Hematopoietic multipotent progenitor cell treated with erythropoietin and hydrocortisone succinate and interleukin-3 and kit ligand, for 8 days (in vitro differentiated cells): ENCODE results near the gene UBTD2.

Source experiments
- DNase-seq: peaks from one replicate; pipeline ENCODE4 v3.0.0-alpha.2; 2015

Gene UBTD2

DNA sequence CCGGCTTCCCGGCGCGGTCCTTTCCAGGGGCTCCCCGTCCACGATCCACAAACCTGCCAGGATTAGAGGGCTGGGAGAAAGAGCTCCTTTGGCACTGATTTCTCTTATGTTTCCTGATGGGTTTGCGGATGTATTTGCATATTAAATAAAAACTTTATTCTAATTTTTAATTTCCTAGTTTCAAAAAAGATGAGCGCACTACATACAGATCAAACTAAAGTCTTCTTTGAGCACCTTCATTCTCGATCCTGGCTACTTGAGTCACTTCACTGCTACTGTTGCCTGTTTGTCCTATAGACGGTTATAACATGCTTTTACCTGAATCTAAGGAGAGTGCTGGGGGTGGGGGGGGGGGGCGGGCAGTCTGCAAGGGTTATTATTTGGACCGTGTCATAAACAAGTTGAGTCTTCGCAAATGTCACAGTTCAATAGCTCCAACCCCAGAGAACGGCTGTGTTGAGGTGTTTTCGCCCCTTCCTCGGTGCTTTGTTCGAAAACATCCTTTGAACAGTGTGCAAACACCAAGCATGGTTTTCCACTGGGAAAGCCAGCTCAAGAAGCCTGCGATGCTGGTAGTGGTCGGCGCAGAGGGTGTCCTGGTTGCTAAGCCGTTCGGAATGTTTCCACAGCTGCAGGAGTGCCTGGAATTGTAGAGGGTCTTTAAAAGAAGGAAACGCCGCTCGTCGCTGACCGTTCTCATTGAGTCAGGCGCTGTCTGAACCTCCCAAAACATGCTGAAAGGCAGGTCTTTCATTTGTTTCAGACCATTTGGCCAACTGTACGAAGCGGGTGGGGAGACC lies 94.5 kb downstream of the UBTD2 start:
- DNase-seq = no peak

DNA sequence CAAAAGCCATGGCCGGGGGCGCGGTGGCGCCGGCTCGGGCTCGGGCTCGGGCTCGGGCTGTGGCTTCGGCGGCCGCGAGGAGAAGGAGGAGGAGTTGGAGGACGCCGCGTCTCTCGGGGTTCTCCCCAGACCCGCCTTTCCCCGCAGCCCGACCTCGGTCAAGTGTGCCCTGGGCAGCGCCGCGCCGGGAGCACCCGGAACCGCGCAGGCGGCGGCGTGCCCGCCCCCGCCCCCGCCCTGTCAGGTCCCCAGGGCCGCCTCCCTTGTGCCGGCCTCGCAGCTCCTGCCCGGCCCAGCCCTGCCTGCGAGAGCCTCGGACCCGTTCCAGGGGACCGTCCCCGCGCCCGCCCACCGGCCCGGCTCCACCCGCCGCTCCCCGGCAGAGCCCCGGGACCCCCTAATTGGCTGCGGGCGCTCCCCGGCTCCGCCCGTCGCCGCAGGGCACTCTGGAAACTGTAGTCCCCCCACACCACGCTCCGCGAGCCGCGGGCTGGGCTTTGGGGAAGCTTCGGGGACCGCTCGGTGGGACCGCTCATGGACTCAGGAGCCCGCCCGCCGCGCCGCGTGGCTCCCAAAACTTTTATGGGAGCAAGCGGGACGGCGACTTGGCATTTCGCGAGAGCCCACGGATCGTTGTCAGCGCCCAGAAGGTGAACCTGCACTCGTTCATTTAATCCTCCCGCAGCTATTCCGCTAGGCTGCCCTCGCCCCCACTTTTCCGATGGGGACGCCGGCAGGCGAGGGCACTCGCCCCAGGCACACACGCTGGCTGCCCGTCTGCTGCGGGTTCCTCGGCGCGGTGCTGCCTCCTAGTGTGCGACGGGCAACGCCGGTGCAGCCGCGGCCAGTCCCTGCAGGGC lies 95.3 kb downstream of the UBTD2 start, which contains the start of gene STK10:
Gene STK10 (minus strand): TSS at position 192 of the 860 bp plus-strand sequence. CDS start 182 bp downstream, at position 10.
- DNase-seq = peak; percentile 93

DNA sequence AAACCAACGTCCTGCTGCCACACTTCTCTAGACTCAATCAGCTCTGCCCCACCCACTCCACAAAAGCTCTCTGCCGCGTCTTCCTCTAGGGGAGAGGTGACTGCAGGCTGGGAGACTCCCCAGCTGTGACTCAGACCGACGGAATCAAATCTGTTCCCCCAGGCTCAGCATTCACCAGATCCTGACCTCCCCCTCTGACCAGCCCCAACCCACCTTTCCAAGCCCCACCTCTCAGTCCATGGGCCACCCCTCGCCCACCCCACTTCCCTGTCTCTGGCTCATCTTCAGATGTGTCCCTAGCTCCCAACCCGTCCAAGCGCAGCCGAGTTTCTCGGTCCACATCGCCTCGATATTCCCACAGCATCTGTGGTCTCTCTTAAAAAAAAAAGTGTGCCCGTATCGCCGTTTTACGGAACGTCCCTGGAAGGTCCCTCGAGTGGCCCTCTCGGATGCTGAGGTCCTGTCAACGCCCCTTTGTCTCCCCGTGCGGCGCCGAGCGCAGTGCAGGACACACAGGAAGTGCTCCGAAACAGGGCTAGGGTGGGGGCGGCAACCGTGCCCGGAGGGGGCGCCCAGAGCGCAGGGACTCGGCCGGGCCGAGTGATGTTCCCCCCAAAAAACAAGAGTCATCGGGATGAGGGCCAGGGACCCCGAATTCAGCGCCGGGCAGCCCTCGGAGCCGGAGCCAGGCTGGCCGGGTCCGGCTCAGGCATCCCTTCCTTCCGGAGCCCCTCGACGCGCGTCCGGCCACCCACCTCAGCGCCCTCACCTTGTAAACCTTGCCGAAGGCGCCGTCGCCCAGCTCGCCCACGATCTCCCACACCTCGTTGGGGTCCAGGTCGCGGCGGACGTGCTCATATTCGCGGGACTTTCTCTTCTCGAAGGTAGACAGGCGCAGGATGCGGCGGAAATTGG lies 96.2 kb downstream of the UBTD2 start:
- DNase-seq = peak; percentile 76

DNA sequence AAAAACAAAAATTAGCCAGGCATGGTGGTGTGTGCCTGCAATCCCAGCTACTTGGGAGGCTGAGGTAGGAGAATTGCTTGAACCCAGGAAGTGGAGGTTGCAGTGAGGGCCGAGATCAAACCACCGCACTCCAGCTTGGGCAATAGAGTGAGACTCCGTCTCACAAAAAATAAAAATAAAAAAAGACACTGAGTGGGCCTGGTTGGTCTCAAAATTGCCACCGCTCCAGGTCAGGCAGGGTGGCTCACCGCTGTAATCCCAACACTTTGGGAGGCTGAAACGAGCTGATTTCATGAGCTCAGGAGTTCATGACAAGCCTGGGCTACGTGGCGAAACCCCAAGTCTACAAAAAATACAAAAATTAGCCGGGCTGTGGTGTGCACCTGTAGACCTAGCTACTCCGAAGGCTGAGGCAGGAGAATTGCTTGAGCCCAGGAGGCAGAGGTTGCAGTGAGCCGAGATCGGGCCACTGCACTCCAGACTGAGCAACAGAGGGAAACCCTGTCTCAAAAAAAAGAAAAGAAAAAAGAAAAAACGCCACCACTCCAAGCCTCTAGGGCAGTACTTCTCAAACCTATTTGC lies 97.4 kb downstream of the UBTD2 start:
- DNase-seq = no peak

DNA sequence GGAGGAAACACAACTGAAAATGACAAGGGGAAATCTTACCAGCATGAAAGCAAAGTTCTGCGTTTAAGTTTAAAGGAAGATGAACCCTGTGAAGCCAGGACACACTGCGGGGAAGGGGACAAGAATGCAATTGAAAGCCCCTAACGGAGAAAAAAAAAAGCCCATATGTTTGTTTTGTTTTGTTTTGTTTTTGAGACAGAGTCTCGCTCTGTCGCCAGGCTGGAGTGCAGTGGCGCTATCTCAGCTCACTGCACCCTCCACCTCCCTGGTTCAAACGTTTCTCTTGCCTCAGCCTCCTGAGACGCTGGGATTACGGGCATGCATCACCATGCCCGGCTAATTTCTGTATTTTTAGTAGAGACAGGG lies 98.5 kb downstream of the UBTD2 start:
- DNase-seq = peak; percentile 14

DNA sequence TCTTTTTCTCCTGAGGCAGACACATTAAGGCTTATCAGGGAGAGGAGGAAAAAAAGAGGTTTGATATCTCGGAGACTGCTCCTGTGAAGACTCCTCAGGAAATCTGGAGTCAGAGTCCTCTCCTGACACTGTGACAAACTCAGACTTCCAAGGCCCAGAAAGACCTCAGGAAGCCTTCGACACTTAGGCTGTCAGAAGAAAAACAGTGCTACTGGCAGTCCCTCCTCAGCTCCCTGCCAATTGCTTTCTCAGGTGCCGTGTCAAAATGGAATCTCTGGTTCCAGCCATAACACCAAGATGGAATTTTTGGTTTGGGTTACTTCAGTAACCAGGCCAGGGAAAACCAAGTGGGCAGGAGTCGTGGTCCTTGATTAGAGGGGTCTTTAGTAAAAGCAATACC lies 99.7 kb downstream of the UBTD2 start:
- no peak for DNase-seq

DNA sequence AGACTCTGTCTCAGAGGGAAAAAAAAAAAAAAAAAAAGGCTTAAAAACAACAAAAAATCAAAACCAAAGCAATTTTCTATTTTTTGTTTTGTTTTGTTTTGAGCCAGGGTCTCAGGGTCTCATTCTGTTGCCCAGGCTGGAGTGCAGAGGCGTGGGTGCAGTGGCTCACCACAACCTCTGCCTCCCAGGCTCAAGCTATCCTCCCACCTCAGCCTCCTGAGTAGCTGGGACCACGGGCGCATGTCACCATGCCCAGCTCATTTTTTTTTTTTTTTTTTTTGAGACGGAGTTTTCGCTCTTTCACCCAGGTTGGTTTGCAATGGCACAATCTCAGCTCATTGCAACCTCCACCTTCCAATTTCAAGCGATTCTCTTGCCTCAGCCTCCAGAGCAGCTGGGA lies 101.3 kb downstream of the UBTD2 start:
- DNase-seq = no peak

DNA sequence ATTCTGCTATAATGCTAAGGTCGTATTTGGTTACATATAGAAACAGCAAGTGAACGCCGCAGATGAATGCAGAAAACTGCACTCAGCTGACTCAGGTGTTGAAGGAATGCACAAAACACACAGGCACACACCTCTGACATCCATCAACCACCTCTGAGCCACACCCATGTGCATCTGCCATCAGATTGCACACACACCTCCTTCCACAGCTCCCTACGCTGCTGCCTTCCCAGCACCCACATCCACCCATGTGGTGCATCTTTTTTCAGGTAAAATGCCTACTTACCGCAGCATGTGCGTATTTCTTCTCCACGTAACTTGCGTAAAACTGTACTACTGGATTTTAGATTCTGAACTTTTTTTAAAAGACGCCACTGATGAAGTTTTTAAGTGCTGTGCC lies 102.6 kb downstream of the UBTD2 start:
- DNase-seq = no peak

DNA sequence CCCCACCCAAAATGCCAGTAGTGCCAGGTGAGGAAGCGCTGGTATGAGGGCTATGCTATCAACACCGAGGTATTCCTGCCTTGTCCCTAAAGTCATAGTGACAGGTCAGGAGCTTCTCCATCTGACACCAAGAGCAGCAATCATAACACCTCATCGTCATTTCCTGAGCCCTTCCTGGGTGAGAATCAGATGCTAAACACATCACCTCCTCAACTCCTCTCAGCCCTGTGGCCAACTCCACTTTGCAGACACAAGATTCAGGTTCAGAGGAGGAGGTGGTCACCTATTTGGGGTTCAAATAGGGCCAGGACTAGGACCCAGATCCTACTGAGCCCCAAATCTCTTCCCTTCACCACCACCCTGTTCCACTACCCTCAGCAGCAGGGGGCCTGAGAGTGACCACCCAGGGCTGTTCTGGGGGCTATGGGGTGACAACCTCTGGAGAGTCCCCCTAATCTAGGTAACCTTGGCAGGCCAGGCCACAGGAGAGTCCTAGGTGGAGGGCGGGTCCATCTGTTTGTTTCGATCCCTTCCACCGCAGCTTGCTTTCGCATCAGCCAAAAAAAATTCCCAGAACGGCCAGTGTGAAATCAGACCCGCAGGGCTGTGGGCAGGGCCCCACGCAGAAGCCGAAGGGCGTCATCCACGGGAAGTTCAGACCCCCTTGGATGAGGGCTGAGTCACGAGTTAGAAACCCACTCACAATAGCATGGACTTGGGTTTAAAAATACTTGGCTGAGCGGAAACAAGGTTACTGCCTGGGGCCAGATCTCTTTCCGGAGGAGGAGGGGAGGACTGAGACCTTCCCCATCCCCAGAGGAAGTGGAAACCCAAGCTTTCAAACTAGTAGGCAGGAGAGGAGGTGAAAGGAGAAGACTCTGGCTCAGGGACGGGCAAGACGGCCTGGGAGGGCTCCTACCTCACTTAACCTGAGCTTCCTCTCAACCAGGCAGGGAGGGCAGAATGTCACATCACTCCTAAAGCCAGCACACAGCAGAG lies 104.3 kb downstream of the UBTD2 start:
- peak; percentile 24 for DNase-seq

DNA sequence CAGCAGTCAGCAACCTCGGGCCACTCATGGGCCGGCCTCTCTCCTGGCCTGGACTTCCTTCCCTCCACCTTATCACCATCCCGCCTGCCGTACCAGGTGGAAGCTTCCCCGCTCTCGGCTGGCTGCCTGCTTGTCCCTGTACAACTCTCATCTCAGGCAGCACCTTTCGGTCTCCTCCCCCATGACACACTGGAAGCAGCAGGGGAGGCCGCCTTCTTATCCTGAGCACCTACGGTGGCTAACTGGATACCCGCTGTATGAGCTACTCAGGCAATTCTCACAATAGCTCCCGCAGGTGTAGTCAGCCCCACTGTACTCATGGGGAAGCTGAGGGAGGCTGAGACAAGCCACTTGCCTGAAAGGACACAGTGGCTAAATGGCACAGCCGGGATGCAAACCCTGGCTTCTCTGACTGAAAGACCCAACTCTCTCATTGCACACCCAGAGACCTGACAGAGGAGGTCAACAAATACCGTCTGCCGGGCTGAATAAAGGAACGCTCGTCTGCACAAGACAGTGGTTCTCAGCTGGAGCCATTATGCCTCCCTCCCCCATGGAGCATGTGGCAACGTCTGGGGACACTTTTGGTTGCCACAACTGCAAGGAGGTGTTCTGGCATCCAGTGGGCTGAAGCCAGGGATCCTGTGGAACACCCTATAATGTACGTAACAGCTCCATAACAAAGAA lies 105.1 kb downstream of the UBTD2 start:
- peak; percentile 10 for DNase-seq

DNA sequence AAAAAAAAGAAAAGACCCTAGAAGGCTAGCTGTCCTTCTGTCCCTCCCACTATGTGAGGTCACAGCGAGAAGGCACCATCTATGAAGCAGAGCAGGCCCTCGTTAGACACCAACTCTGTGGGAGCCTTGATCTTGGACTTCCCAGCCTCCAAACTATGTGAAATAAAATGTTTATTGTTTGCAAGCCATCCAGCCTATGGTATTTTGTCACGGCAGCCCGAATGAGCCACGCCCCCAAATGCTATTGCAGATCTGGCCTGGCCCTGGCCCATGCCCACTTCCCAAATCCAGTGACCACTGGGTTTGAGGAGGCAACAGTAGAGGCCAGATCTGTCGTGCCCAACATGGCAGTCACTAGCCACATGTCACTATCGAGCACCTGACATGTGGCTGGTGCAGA lies 106.4 kb downstream of the UBTD2 start:
- no peak for DNase-seq

DNA sequence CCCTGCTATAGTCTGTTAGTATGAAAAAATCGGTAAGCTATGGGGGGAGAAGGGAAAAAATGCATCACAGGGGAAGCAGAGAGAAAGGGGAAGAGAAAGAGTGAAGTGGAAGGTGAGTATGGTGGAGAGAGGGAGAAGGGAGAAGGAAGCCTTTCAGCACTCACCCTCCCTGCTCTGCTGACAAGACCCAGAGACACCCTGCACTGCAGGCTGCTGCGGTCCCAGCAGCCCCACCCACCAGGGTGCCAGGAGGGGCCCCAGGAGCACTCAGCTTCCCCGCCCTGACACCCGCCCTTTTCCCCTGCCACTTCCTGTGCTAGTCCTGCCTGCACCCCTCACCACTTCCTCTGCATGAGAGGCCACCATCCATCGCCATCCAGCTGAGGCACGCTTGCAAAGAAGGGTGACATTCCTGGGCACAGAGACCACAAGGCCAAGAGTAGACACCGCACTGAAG lies 108.3 kb downstream of the UBTD2 start:
- DNase-seq = peak; percentile 90

DNA sequence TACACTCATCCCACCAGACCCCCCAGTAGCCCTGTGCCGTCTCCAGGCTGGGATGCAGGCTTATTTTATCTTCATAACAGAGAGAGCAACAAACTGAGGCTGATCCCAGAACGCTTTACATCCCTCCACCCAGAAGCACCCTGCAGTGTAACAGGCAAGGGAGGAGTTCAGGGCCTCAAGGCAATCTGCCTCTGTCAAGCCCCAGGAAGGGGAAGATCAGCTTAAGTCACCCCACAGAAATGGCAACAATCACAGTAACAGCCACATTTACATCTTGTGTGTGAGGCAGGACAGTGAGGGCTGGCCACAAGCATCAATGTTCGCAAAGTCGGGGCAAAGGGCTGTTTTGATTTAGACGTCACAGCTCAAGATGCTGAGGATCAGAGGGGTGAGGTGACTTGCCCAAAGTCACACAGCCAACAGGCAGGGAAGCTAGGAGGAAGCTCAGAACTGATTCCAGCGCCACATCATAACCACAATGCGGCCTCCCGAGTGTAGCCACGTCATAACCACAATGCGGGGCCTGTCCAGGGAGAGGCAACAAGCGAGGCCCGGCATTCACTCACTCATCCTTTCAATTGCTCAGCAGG lies 109.9 kb downstream of the UBTD2 start:
- peak; percentile 42 for DNase-seq

DNA sequence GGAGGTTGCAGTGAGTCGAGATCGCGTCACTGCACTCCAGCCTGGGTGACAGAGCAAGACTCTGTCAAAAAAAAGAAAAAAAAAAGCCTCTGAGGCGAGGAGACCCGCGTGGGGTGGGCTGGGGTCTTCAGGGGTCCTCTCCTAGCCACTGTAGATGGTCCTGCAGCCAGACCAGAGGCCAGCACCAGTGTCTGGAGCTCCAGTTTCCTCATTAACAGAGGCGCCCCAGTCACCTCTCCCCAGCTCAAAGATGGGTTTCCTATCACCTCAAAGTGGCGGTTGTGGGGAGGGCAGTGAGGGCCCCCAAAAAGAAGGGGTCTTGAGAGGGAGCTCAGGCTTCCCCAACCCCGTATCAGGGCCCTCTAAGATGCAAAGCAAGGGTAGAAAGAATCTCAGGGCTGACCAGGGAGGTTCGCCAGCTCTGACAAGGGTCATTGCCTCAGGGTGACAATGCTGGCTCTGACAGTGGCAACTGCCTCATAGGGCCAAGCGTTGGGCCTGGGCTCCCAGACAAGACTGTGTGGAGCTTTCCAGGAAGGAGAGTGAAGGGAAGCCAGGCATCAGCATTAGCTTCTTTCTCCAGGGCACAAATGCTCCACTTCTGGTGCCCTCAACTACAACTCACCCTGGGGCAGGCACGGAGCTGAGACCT lies 110.5 kb downstream of the UBTD2 start:
- DNase-seq = no peak

DNA sequence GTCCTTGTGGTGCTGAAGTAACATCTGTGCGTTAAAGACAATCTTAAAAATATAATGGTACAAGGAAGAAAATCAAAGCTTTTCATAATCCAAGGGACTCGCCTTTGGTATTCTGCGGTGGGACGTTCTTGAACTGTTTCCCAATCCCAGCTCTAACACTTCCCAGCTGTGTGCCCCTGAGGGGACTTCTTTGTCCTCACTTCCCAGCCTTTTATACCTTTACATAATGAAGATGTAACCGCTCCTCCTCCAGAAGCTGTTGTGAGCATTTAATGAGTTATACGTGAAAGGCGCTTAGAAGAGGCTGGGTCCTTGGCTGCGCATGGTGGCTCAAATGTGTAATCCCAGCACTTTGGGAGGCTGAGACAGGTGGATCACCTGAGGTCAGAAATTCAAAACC lies 112.4 kb downstream of the UBTD2 start:
- DNase-seq = no peak

DNA sequence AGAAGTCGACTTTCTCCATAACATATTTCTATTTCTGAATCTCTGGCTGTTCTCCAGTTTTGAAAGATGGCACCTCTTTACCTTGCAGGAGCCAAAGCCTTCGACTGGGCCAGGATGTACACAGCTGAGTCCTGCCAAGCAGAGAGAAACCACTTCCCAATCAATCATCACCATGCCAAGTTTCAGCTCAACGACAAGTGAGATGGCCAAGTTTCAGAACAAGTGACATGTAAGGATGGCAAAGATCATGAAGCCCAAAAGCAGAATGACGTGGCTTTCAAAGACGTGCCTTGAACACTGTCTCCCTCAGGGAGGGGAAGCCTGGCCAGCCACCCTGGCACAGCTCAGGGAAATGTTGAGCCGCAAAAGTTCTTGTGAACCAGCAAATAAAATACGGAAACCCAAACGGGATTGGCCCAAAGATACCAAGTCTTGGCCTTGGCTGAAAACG lies 113.3 kb downstream of the UBTD2 start:
- DNase-seq = no peak

DNA sequence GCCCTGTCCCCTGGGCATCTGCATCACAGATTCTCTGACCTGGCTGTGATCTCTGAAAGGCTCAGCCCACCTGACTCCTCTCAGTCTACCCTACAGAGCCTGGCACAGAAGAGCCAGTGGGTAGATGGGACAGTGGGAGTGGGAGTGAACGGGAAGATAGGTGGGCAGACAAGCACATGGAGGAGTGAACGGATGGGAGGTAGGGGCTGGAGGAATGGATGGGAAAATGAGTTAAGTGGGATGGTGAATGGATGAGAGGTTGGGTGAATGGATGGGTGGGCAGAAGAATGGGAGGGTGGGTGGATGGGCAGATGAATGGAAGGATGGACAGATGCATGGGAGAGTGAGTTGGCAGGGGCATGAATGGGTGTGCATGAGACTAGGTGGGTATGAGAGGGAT lies 114.3 kb downstream of the UBTD2 start:
- DNase-seq = no peak

DNA sequence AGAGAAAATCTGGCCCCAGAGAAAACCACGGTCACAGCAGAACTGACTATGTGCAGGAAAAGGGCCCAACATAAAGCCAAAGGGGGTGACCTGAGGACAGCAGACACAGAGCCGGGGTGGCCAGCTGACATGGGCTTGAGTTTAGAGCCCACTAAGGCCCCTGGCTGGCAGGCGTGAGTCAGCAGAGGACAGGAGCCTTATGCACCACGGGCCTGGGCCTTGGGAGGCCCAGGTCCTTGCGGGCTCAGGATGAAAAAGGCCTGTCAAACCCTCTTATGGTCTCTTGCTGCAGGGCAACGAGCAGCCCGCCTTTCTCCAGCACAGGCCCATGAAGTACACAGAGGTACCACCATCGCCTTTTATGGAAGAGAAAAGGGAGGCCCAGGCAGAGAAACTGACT lies 115.3 kb downstream of the UBTD2 start:
- no peak for DNase-seq

DNA sequence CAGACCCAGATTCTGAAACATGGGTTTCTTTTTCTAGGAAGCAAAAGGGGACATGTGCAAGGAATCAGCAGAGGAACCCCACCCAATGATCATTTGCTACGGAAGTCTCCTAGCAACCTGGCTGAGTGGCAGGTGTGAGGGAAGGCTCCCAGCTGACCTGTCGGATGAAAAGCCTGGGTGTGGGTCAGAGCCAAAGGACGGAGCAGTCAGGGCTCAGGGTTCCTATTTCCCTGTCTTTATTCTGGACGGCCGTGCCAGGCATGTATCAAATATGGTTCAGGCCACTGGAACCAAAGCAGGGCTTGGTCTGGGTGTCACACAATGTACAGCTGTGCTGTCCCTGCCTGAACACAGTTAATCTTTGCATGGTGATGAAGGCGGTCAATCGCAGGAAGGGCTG lies 115.7 kb downstream of the UBTD2 start:
- no peak for DNase-seq
